Natural killer cell (primary cell): ENCODE results near the gene XRCC3. TPM values are rescaled to one million over a fixed set of nuclear protein-coding genes. Genes with fewer than 3 reads are reported as not detected.

ENCODE experiments used
- ATAC-seq, 3 donors: fragments of 150-1000 bp in 2 of 3; fragments of 200-7000 bp in 1 of 3; cut with Tn5 transposase; 1 replicate in 1 of 3; 2 replicates in 2 of 3; pipeline ENCODE4 v1.10.0; 2021; ENCODE audit warnings: mild to moderate bottlenecking in 2 of 3, moderate library complexity in 2 of 3
- DNase-seq, 2 donors: peaks; one replicate each; pipeline versions ENCODE4 v3.0.0 to v3.0.0-alpha.2; 2013 to 2021; ENCODE audit warnings: mixed read lengths in 1 of 2
- H3K27ac ChIP-seq: one replicate; pipeline ENCODE4 v1.5.1; 2013; ENCODE audit warnings: mild to moderate bottlenecking, low read length
- H3K27me3 ChIP-seq: one replicate; pipeline ENCODE4 v1.6.1; 2013; ENCODE audit warnings: low read length; ENCODE audit not compliant: control insufficient read depth, insufficient read depth
- H3K36me3 ChIP-seq: one replicate; pipeline ENCODE4 v1.6.1; 2013; ENCODE audit warnings: low read length; ENCODE audit not compliant: control insufficient read depth, insufficient read depth
- H3K4me1 ChIP-seq: one replicate; pipeline ENCODE4 v1.6.1; 2013; ENCODE audit warnings: low read length; ENCODE audit not compliant: control insufficient read depth, insufficient read depth
- H3K4me3 ChIP-seq: one replicate; pipeline ENCODE4 v1.5.1; 2013; ENCODE audit warnings: low read length
- H3K9me3 ChIP-seq: one replicate; pipeline ENCODE4 v1.6.1; 2013; ENCODE audit warnings: low read length; ENCODE audit not compliant: control insufficient read depth, insufficient read depth
- H3K27ac Mint-ChIP-seq, 2 donors: one replicate each; pipeline ENCODE4 v1.8.0; 2022; ENCODE audit warnings: mild to moderate bottlenecking in 2 of 2, mixed read lengths in 2 of 2, moderate library complexity in 1 of 2
- H3K27me3 Mint-ChIP-seq, 2 donors: one replicate each; pipeline ENCODE4 v1.8.0; 2022; ENCODE audit warnings: low read depth in 2 of 2, mixed read lengths in 2 of 2
- H3K36me3 Mint-ChIP-seq: one replicate; pipeline ENCODE4 v1.8.0; 2022; ENCODE audit warnings: mixed read lengths
- H3K4me1 Mint-ChIP-seq, 2 donors: one replicate each; pipeline ENCODE4 v1.8.0; 2022; ENCODE audit warnings: mixed read lengths in 2 of 2
- H3K4me3 Mint-ChIP-seq: one replicate; pipeline ENCODE4 v1.8.0; 2022; ENCODE audit warnings: mild to moderate bottlenecking, moderate library complexity, mixed read lengths
- H3K9me3 Mint-ChIP-seq, 2 donors: one replicate each; pipeline ENCODE4 v1.8.0; 2022; ENCODE audit warnings: mixed read lengths in 2 of 2
- WGBS: methylation state at CpG from one replicate; pipeline ENCODE4 v1.1.7; 2013; ENCODE audit warnings: missing lambda C conversion rate; ENCODE audit not compliant: insufficient coverage; 5-methylcytosine and 5-hydroxymethylcytosine counted together
- intact Hi-C: fragments of 100-400 bp; cut with micrococcal nuclease; formaldehyde crosslinking; loops from one replicate; pipeline ENCODE4 v1.14.2; 2022
- total RNA-seq, 4 donors: library from RNA; stranded (reverse); fragments of 120-200 nt in 1 of 4; gene quantifications; one replicate each; pipeline versions ENCODE4 v1.2.3 to v1.2.4, GENCODE V29; 2013 to 2022
- TF ChIP-seq, protein P1 (sequence below): fragments of 200-600 bp; IDR thresholded peaks from one replicate; pipeline ENCODE4 v1.8.0; 2022; ENCODE audit warnings: antibody characterized with exemption

Gene XRCC3
- total RNA-seq, 3 donors from 2014 or later (not counting 1 experiment from before 2014, with no cell fraction given): 11.6 to 12.8 (median 12.7) TPM

- H3K27ac ChIP-seq: no peak overlapping the region
These were observed 1.7 kb upstream of the XRCC3 start for GRCh38 chr14:103716899-103717411.

DNA sequence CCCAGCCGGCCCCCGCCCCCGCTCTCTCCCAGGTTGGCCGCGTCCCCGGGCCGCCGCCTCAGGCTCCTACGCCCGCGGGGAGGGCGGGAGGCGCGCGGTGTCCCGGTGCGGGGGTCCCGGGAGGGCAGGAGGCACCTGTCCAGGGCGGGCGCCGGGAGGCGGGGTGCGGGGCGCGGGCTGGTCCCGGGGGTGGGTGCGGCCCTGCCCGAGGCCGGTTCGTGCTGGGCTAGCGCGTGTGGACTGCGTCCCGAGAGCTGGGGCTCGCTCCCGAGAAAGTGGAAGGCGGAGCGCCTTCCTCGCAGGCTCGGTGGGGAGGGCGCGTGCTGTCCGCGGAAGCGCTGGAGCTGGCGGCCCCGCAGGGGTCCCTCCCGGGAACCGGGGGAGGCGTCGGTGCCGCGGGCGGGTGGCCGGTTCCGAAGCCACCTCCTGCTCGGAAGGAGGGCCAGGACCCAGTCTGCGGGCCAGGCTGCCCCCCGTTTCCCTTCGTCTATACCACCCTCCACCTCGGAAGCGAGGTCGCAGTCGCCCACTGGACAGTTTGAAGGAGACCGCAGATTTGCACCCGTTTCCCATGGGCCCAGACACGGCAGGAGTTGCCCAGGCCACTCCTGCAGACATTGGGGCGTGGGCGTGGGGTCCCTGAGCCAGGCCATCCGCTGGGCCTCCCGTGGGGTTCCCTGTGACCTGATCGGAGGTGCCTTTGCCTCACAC lies 995 bp upstream of the XRCC3 start:
- H3K4me1 ChIP-seq: peaks cover 20% of the 10 kb centered on the region
- H3K4me3 ChIP-seq: peak overlapping the region; percentile 49
- Mint-ChIP-seq H3K4me1 (peaks cover 11 to 31% of the 10 kb centered on the region in 2 donors), H3K4me3 (peak overlapping the region; percentile 74), H3K27ac (no peak overlapping the region), H3K36me3 (no peaks in the 10 kb centered on the region), H3K27me3 (no peaks in the 10 kb centered on the region), H3K9me3 (no peaks in the 10 kb centered on the region)
- WGBS: 5% methylated on average over 72 of the region's 72 CpGs
- H3K36me3 ChIP-seq: no peaks in the 10 kb centered on the region
- H3K27ac ChIP-seq: no peak overlapping the region
- TF ChIP-seq, protein P1, sequence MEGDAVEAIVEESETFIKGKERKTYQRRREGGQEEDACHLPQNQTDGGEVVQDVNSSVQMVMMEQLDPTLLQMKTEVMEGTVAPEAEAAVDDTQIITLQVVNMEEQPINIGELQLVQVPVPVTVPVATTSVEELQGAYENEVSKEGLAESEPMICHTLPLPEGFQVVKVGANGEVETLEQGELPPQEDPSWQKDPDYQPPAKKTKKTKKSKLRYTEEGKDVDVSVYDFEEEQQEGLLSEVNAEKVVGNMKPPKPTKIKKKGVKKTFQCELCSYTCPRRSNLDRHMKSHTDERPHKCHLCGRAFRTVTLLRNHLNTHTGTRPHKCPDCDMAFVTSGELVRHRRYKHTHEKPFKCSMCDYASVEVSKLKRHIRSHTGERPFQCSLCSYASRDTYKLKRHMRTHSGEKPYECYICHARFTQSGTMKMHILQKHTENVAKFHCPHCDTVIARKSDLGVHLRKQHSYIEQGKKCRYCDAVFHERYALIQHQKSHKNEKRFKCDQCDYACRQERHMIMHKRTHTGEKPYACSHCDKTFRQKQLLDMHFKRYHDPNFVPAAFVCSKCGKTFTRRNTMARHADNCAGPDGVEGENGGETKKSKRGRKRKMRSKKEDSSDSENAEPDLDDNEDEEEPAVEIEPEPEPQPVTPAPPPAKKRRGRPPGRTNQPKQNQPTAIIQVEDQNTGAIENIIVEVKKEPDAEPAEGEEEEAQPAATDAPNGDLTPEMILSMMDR: no peak
- intact Hi-C loops: no loop called here
- peak in 1 of 2 donors; percentile 31 for DNase-seq
- no peaks in the 10 kb centered on the region for H3K27me3 ChIP-seq
- H3K9me3 ChIP-seq: no peaks in the 10 kb centered on the region
- ATAC-seq: no peak

More at GRCh38 chr14:103716899-103717411, 1.7 kb upstream of the XRCC3 start:
- H3K4me3 Mint-ChIP-seq: peak overlapping the region; percentile 74
- H3K4me1 Mint-ChIP-seq: peaks cover 11 to 31% of the 10 kb centered on the region in 2 donors
- DNase-seq (no peak), ATAC-seq (no peak)
- Histone ChIP-seq H3K27me3 (no peaks in the 10 kb centered on the region), H3K36me3 (no peaks in the 10 kb centered on the region), H3K4me1 (peaks cover 20% of the 10 kb centered on the region), H3K4me3 (no peak overlapping the region), H3K9me3 (no peaks in the 10 kb centered on the region)
- H3K36me3 Mint-ChIP-seq: no peaks in the 10 kb centered on the region
- no peaks in the 10 kb centered on the region for H3K9me3 Mint-ChIP-seq
- WGBS: 83% methylated on average over 17 of the region's 17 CpGs
- intact Hi-C loops: no loop called here
- no peak overlapping the region for H3K27ac Mint-ChIP-seq
- TF ChIP-seq, protein P1: no peak
- no peaks in the 10 kb centered on the region for H3K27me3 Mint-ChIP-seq

GRCh38 chr14:103714063-103714724 lies 1.1 kb downstream of the XRCC3 start:
- Histone ChIP-seq H3K27me3 (no peaks in the 10 kb centered on the region), H3K4me1 (peaks cover 20% of the 10 kb centered on the region), H3K9me3 (no peaks in the 10 kb centered on the region), H3K4me3 (peak overlapping the region; percentile 33), H3K36me3 (no peaks in the 10 kb centered on the region), H3K27ac (no peak overlapping the region)
- no peaks in the 10 kb centered on the region for H3K9me3 Mint-ChIP-seq
- no peaks in the 10 kb centered on the region for H3K27me3 Mint-ChIP-seq
- DNase-seq (no peak), ATAC-seq (no peak)
- TF ChIP-seq, protein P1: no peak
- WGBS: 82% methylated on average over 15 of the region's 16 CpGs
- H3K4me3 Mint-ChIP-seq: peak overlapping the region; percentile 94
- H3K4me1 Mint-ChIP-seq: peaks cover 11 to 30% of the 10 kb centered on the region in 2 donors
- intact Hi-C loops: no loop called here
- no peaks in the 10 kb centered on the region for H3K36me3 Mint-ChIP-seq
- no peak overlapping the region for H3K27ac Mint-ChIP-seq
